Measurements from ENCODE around the gene ZNF219.

The ZNF219 gene

GRCh38 chr14:21086908-21087293 lies 11.6 kb downstream of the ZNF219 start:
- Histone ChIP-seq H3K27me3 (ENCODE audit: control insufficient read depth in 1 of 2, insufficient read depth in 1 of 2, low read length in 2 of 2) (no peaks in the 10 kb centered on the region), H2BK12ac (ENCODE audit: low read length in 2 of 2) (no peak overlapping the region), H3K23ac (ENCODE audit: low read length in 2 of 2) (no peak overlapping the region), H2BK15ac (ENCODE audit: low read depth, poor library complexity, severe bottlenecking) (no peak overlapping the region), H2BK5ac (ENCODE audit: low read depth, low read length, poor library complexity, severe bottlenecking) (no peak overlapping the region), H3K27ac (ENCODE audit: low read length, poor library complexity, severe bottlenecking) (peak overlapping the region; percentile 37), H2AK5ac (ENCODE audit: low read length, severe bottlenecking) (no peak overlapping the region), H3K79me1 (replicated peaks; ENCODE audit: low read length, poor library complexity, severe bottlenecking) (peaks cover 22% of the 10 kb centered on the region), H2AFZ (ENCODE audit: low read depth, low read length) (no peak overlapping the region), H3K4me2 (ENCODE audit: low read length, poor library complexity, severe bottlenecking) (no peak overlapping the region), H3K9me3 (ENCODE audit: control insufficient read depth, low read length) (no peaks in the 10 kb centered on the region), H3K9ac (ENCODE audit: low read length) (peak overlapping the region; percentile 81), H4K91ac (ENCODE audit: low read length) (no peak overlapping the region), H3K4me1 (ENCODE audit: control insufficient read depth, insufficient read depth, low read depth, low read length) (peaks cover 24% of the 10 kb centered on the region), H4K8ac (ENCODE audit: low read length) (no peak overlapping the region), H2BK120ac (ENCODE audit: low read depth, low read length) (no peak overlapping the region), H3K36me3 (ENCODE audit: control insufficient read depth in 1 of 2, insufficient read depth in 2 of 2, low read depth in 1 of 2, low read length in 2 of 2) (peaks cover 82 to 83% of the 10 kb centered on the region in 2 experiments), H3K4me3 (ENCODE audit: insufficient read depth in 1 of 2, low read depth in 1 of 2, low read length in 2 of 2) (no peak overlapping the region), H3K14ac (ENCODE audit: low read length in 2 of 2) (no peak overlapping the region), H3K4ac (ENCODE audit: low read depth in 1 of 2, low read length in 2 of 2) (no peak overlapping the region), H3K18ac (ENCODE audit: low read depth in 1 of 2, low read length in 2 of 2) (no peak overlapping the region)
- 97% methylated on average over 3 of the region's 4 CpGs for WGBS
- no peak for DNase-seq

- DNase-seq, result peak; percentile 36
- 94% methylated on average over 17 of the region's 17 CpGs for WGBS
- no peak overlapping the region for H2BK120ac ChIP-seq (ENCODE audit: low read depth, low read length)
Observed at GRCh38 chr14:21084998-21085853, 13.2 kb downstream of the ZNF219 start.

GRCh38 chr14:21084396-21084795 lies 14.1 kb downstream of the ZNF219 start:
- no peak overlapping the region for H2BK15ac ChIP-seq (ENCODE audit: low read depth, poor library complexity, severe bottlenecking)
- no peak overlapping the region for H2BK5ac ChIP-seq (ENCODE audit: low read depth, low read length, poor library complexity, severe bottlenecking)
- H3K18ac ChIP-seq (ENCODE audit: low read depth in 1 of 2, low read length in 2 of 2), result no peak overlapping the region
- peak overlapping the region; percentile 21 for H2AK5ac ChIP-seq (ENCODE audit: low read length, severe bottlenecking)
- H3K79me1 ChIP-seq (replicated peaks; ENCODE audit: low read length, poor library complexity, severe bottlenecking), result peaks cover 32% of the 10 kb centered on the region
- no peak overlapping the region for H4K91ac ChIP-seq (ENCODE audit: low read length)
- peaks cover 22% of the 10 kb centered on the region for H3K4me1 ChIP-seq (ENCODE audit: control insufficient read depth, insufficient read depth, low read depth, low read length)
- H3K14ac ChIP-seq (ENCODE audit: low read length in 2 of 2), result no peak overlapping the region
- no peak overlapping the region for H2BK120ac ChIP-seq (ENCODE audit: low read depth, low read length)
- H3K27me3 ChIP-seq (ENCODE audit: control insufficient read depth in 1 of 2, insufficient read depth in 1 of 2, low read length in 2 of 2), result no peaks in the 10 kb centered on the region
- H3K23ac ChIP-seq (ENCODE audit: low read length in 2 of 2), result no peak overlapping the region
- peak overlapping the region in 1 of 2 experiments; percentile 2 for H3K4me3 ChIP-seq (ENCODE audit: insufficient read depth in 1 of 2, low read depth in 1 of 2, low read length in 2 of 2)
- H3K9ac ChIP-seq (ENCODE audit: low read length), result peak overlapping the region; percentile 81
- H3K27ac ChIP-seq (ENCODE audit: low read length, poor library complexity, severe bottlenecking), result peak overlapping the region; percentile 59
- no peak overlapping the region for H3K4ac ChIP-seq (ENCODE audit: low read depth in 1 of 2, low read length in 2 of 2)
- DNase-seq, result no peak
- H4K8ac ChIP-seq (ENCODE audit: low read length), result no peak overlapping the region
- no peaks in the 10 kb centered on the region for H3K9me3 ChIP-seq (ENCODE audit: control insufficient read depth, low read length)
- H2AFZ ChIP-seq (ENCODE audit: low read depth, low read length), result no peak overlapping the region
- H3K36me3 ChIP-seq (ENCODE audit: control insufficient read depth in 1 of 2, insufficient read depth in 2 of 2, low read depth in 1 of 2, low read length in 2 of 2), result peaks cover 84 to 88% of the 10 kb centered on the region in 2 experiments
- WGBS, result 94% methylated on average over 2 of the region's 2 CpGs
- H3K4me2 ChIP-seq (ENCODE audit: low read length, poor library complexity, severe bottlenecking), result no peak overlapping the region
- no peak overlapping the region for H2BK12ac ChIP-seq (ENCODE audit: low read length in 2 of 2)

More at GRCh38 chr14:21084998-21085853, 13.2 kb downstream of the ZNF219 start:
- no peak overlapping the region for H2BK12ac ChIP-seq (ENCODE audit: low read length in 2 of 2)
- H3K9me3 ChIP-seq (ENCODE audit: control insufficient read depth, low read length), result no peaks in the 10 kb centered on the region
- H3K18ac ChIP-seq (ENCODE audit: low read depth in 1 of 2, low read length in 2 of 2), result no peak overlapping the region
- no peak overlapping the region for H3K4ac ChIP-seq (ENCODE audit: low read depth in 1 of 2, low read length in 2 of 2)
- peak overlapping the region; percentile 81 for H3K9ac ChIP-seq (ENCODE audit: low read length)
- H2BK15ac ChIP-seq (ENCODE audit: low read depth, poor library complexity, severe bottlenecking), result no peak overlapping the region
- no peak overlapping the region for H4K8ac ChIP-seq (ENCODE audit: low read length)
- H3K23ac ChIP-seq (ENCODE audit: low read length in 2 of 2), result no peak overlapping the region
- peaks cover 83 to 88% of the 10 kb centered on the region in 2 experiments for H3K36me3 ChIP-seq (ENCODE audit: control insufficient read depth in 1 of 2, insufficient read depth in 2 of 2, low read depth in 1 of 2, low read length in 2 of 2)
- no peak overlapping the region for H2AFZ ChIP-seq (ENCODE audit: low read depth, low read length)
- H3K79me1 ChIP-seq (replicated peaks; ENCODE audit: low read length, poor library complexity, severe bottlenecking), result peaks cover 30% of the 10 kb centered on the region
- H3K27me3 ChIP-seq (ENCODE audit: control insufficient read depth in 1 of 2, insufficient read depth in 1 of 2, low read length in 2 of 2), result no peaks in the 10 kb centered on the region
- no peak overlapping the region for H4K91ac ChIP-seq (ENCODE audit: low read length)
- H2BK5ac ChIP-seq (ENCODE audit: low read depth, low read length, poor library complexity, severe bottlenecking), result no peak overlapping the region
- no peak overlapping the region for H3K4me2 ChIP-seq (ENCODE audit: low read length, poor library complexity, severe bottlenecking)
- peak overlapping the region; percentile 49 for H2AK5ac ChIP-seq (ENCODE audit: low read length, severe bottlenecking)
- H3K4me3 ChIP-seq (ENCODE audit: insufficient read depth in 1 of 2, low read depth in 1 of 2, low read length in 2 of 2), result peak overlapping the region in 1 of 2 experiments; percentile 20
- H3K14ac ChIP-seq (ENCODE audit: low read length in 2 of 2), result no peak overlapping the region
- H3K4me1 ChIP-seq (ENCODE audit: control insufficient read depth, insufficient read depth, low read depth, low read length), result peaks cover 22% of the 10 kb centered on the region
- H3K27ac ChIP-seq (ENCODE audit: low read length, poor library complexity, severe bottlenecking), result peak overlapping the region; percentile 81

GRCh38 chr14:21083565-21084325 lies 14.7 kb downstream of the ZNF219 start:
- Histone ChIP-seq H2BK120ac (ENCODE audit: low read depth, low read length) (no peak overlapping the region), H2BK5ac (ENCODE audit: low read depth, low read length, poor library complexity, severe bottlenecking) (no peak overlapping the region), H2BK15ac (ENCODE audit: low read depth, poor library complexity, severe bottlenecking) (no peak overlapping the region), H3K9ac (ENCODE audit: low read length) (peak overlapping the region; percentile 32), H3K4me1 (ENCODE audit: control insufficient read depth, insufficient read depth, low read depth, low read length) (peaks cover 22% of the 10 kb centered on the region), H3K27ac (ENCODE audit: low read length, poor library complexity, severe bottlenecking) (peak overlapping the region; percentile 59), H2BK12ac (ENCODE audit: low read length in 2 of 2) (no peak overlapping the region), H3K4me2 (ENCODE audit: low read length, poor library complexity, severe bottlenecking) (no peak overlapping the region), H3K18ac (ENCODE audit: low read depth in 1 of 2, low read length in 2 of 2) (no peak overlapping the region), H3K14ac (ENCODE audit: low read length in 2 of 2) (no peak overlapping the region), H3K79me1 (replicated peaks; ENCODE audit: low read length, poor library complexity, severe bottlenecking) (peaks cover 35% of the 10 kb centered on the region), H3K4ac (ENCODE audit: low read depth in 1 of 2, low read length in 2 of 2) (no peak overlapping the region), H3K36me3 (ENCODE audit: control insufficient read depth in 1 of 2, insufficient read depth in 2 of 2, low read depth in 1 of 2, low read length in 2 of 2) (peaks cover 85 to 88% of the 10 kb centered on the region in 2 experiments), H3K27me3 (ENCODE audit: control insufficient read depth in 1 of 2, insufficient read depth in 1 of 2, low read length in 2 of 2) (no peaks in the 10 kb centered on the region), H2AFZ (ENCODE audit: low read depth, low read length) (no peak overlapping the region), H3K23ac (ENCODE audit: low read length in 2 of 2) (no peak overlapping the region), H3K9me3 (ENCODE audit: control insufficient read depth, low read length) (no peaks in the 10 kb centered on the region), H3K4me3 (ENCODE audit: insufficient read depth in 1 of 2, low read depth in 1 of 2, low read length in 2 of 2) (no peak overlapping the region), H4K91ac (ENCODE audit: low read length) (no peak overlapping the region), H4K8ac (ENCODE audit: low read length) (no peak overlapping the region), H2AK5ac (ENCODE audit: low read length, severe bottlenecking) (peak overlapping the region; percentile 15)
- 92% methylated on average over 11 of the region's 11 CpGs for WGBS
- no peak for DNase-seq
